Skeletal muscle satellite cell (primary cell): Measurements from ENCODE around the gene IFI44L.

ENCODE experiments used
- H3K27me3 ChIP-seq: 2 replicates; pipeline ENCODE4 v1.7.0; 2013; ENCODE audit warnings: low read length; ENCODE audit not compliant: control insufficient read depth, insufficient read depth
- H3K36me3 ChIP-seq: 2 replicates; pipeline ENCODE4 v1.7.0; 2013; ENCODE audit warnings: mild to moderate bottlenecking, control low read depth, low read length; ENCODE audit not compliant: insufficient read depth
- H3K4me1 ChIP-seq: 2 replicates; pipeline ENCODE4 v1.7.0; 2013; ENCODE audit warnings: low read length; ENCODE audit not compliant: control insufficient read depth, insufficient read depth
- H3K4me2 ChIP-seq: 2 replicates; pipeline ENCODE4 v1.7.0; 2013; ENCODE audit warnings: mild to moderate bottlenecking, low read length
- H3K4me3 ChIP-seq: 2 replicates; pipeline ENCODE4 v1.7.0; 2013; ENCODE audit warnings: low read length
- H3K9ac ChIP-seq: 2 replicates; pipeline ENCODE4 v1.7.0; 2013; ENCODE audit warnings: mild to moderate bottlenecking, low read depth, low read length, moderate library complexity
- H3K9me3 ChIP-seq: replicated peaks from 2 replicates; pipeline ENCODE4 v1.7.0; 2013; ENCODE audit warnings: mild to moderate bottlenecking, control low read depth, low read length

The IFI44L gene

GRCh38 chr1:78688697-78689096 lies 68.4 kb downstream of the IFI44L start:
- H3K9ac ChIP-seq, result peak overlapping the region; percentile 49
- H3K4me3 ChIP-seq, result no peak overlapping the region
- H3K4me2 ChIP-seq, result peak overlapping the region; percentile 53
- H3K27me3 ChIP-seq, result no peaks in the 10 kb centered on the region
- H3K36me3 ChIP-seq, result no peaks in the 10 kb centered on the region
- no peaks in the 10 kb centered on the region for H3K9me3 ChIP-seq
- H3K4me1 ChIP-seq, result peaks cover 66% of the 10 kb centered on the region

DNA sequence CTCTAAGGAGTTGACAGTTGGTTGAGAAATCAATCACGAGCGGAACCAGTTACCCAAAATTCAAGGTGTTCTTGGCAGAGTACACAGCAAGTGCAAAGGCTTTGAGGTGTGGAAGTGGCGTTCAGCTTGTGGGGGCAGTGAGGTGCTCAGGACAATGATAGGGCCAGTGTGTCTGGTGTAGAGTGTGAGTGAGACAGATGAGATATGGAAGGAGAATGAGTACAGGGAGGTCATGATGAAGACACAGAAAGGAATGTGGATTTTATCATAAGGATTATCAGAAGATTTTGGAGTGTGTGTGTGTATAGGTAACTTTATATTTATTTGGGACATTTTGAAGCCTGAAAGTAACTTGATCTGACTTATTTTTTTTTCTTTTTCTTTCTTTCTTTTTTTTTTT lies 70.3 kb downstream of the IFI44L start:
- Histone ChIP-seq H3K9ac (no peak overlapping the region), H3K4me2 (no peak overlapping the region), H3K9me3 (no peaks in the 10 kb centered on the region), H3K4me1 (peaks cover 70% of the 10 kb centered on the region), H3K4me3 (no peak overlapping the region), H3K27me3 (no peaks in the 10 kb centered on the region), H3K36me3 (no peaks in the 10 kb centered on the region)

DNA sequence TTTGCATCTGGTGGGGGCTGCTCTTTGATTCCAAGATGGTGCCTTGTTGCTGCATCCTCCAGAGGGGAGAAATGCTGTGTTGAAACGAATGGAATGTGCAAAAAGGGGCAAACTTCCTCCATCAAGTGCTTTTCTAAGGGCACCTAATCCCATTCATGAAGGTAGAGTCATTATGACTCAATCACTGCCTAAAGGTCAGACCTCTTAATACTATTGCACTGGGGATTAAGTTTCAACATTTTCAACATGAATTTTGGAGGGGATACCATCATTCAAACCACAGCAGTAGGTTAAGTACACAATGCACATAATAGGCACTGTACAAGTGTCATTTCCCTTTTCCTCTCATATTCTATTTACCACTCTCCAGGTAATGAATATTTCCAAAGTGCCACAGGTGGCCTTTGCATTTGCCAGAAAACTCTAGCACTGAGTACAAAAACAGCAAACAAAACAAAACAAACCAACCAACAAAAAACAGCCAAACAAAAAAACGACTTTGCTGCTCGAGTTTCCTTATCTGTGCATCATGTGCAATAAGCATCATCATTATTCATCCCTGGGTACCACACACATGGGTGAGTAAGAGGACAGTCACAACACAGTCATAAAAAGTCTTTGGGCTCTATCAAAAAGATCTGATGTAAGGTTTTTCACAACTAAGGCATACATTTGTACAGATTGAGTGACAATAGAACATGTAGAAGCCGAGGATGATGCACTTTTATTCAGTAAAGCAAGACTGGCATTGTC lies 71.9 kb downstream of the IFI44L start:
- Histone ChIP-seq H3K9ac (no peak overlapping the region), H3K4me2 (peak overlapping the region; percentile 54), H3K36me3 (no peaks in the 10 kb centered on the region), H3K9me3 (no peaks in the 10 kb centered on the region), H3K4me3 (no peak overlapping the region), H3K4me1 (peaks cover 74% of the 10 kb centered on the region), H3K27me3 (no peaks in the 10 kb centered on the region)
